ENCODE data around the gene CYBRD1. TPM values are rescaled to one million over a fixed set of nuclear protein-coding genes. Genes with fewer than 3 reads are reported as not detected.
"Not testable (repeated sequence)": the region's sequence is repeated elsewhere in the genome, so short reads cannot be mapped to it uniquely, and the experiment has no call there.

The CYBRD1 gene
- total RNA-seq, 1 donor: 338 TPM

- H4K20me1 ChIP-seq (ENCODE audit: insufficient read depth, low read length): no peaks in the 10 kb centered on the region
- H3K4me2 ChIP-seq (ENCODE audit: insufficient read depth, low read length): no peak overlapping the region
- TF ChIP-seq CTCF (IDR thresholded peaks at IDR 0.05; ENCODE audit: extremely low read depth, low read depth, low read length): no peak
- no peaks in the 10 kb centered on the region for H3K4me1 ChIP-seq (ENCODE audit: insufficient read depth, low read length)
- H3K4me3 ChIP-seq (ENCODE audit: insufficient read depth, low read length): no peak overlapping the region
- H3K27me3 ChIP-seq (ENCODE audit: insufficient read depth, low read length): no peaks in the 10 kb centered on the region
- no peaks in the 10 kb centered on the region for H3K9me3 ChIP-seq (ENCODE audit: low read depth, low read length)
- no peak overlapping the region for H3K27ac ChIP-seq (ENCODE audit: low read depth, low read length)
- H3K36me3 ChIP-seq (ENCODE audit: insufficient read depth, low read length): no peaks in the 10 kb centered on the region
- H2AFZ ChIP-seq (ENCODE audit: low read length): no peak overlapping the region
- H3K79me2 ChIP-seq (ENCODE audit: insufficient read depth, low read length): no peaks in the 10 kb centered on the region
- DNase-seq (ENCODE audit: insufficient read length, low spot score, missing footprints): peak; percentile 3
These were observed 31.7 kb upstream of the CYBRD1 start for GRCh38 chr2:171490577-171490976.

- no peak for TF ChIP-seq CTCF (IDR thresholded peaks at IDR 0.05; ENCODE audit: extremely low read depth, low read depth, low read length)
- Histone ChIP-seq H3K27ac (ENCODE audit: low read depth, low read length) (no peak overlapping the region), H3K79me2 (ENCODE audit: insufficient read depth, low read length) (no peaks in the 10 kb centered on the region), H3K4me3 (ENCODE audit: insufficient read depth, low read length) (no peak overlapping the region), H3K4me2 (ENCODE audit: insufficient read depth, low read length) (no peak overlapping the region), H2AFZ (ENCODE audit: low read length) (no peak overlapping the region), H3K36me3 (ENCODE audit: insufficient read depth, low read length) (no peaks in the 10 kb centered on the region), H4K20me1 (ENCODE audit: insufficient read depth, low read length) (no peaks in the 10 kb centered on the region), H3K9me3 (ENCODE audit: low read depth, low read length) (no peaks in the 10 kb centered on the region), H3K4me1 (ENCODE audit: insufficient read depth, low read length) (no peaks in the 10 kb centered on the region), H3K27me3 (ENCODE audit: insufficient read depth, low read length) (no peaks in the 10 kb centered on the region)
- DNase-seq (ENCODE audit: insufficient read length, low spot score, missing footprints): no peak
These were observed 31.0 kb upstream of the CYBRD1 start for GRCh38 chr2:171491292-171491691.

- Histone ChIP-seq H2AFZ (ENCODE audit: low read length) (peak overlapping the region; percentile 39), H4K20me1 (ENCODE audit: insufficient read depth, low read length) (no peaks in the 10 kb centered on the region), H3K4me2 (ENCODE audit: insufficient read depth, low read length) (no peak overlapping the region), H3K27ac (ENCODE audit: low read depth, low read length) (no peak overlapping the region), H3K27me3 (ENCODE audit: insufficient read depth, low read length) (no peaks in the 10 kb centered on the region), H3K4me3 (ENCODE audit: insufficient read depth, low read length) (no peak overlapping the region), H3K36me3 (ENCODE audit: insufficient read depth, low read length) (no peaks in the 10 kb centered on the region), H3K79me2 (ENCODE audit: insufficient read depth, low read length) (no peaks in the 10 kb centered on the region), H3K9me3 (ENCODE audit: low read depth, low read length) (no peaks in the 10 kb centered on the region), H3K4me1 (ENCODE audit: insufficient read depth, low read length) (no peaks in the 10 kb centered on the region)
- no peak for TF ChIP-seq CTCF (IDR thresholded peaks at IDR 0.05; ENCODE audit: extremely low read depth, low read depth, low read length)
- DNase-seq (ENCODE audit: insufficient read length, low spot score, missing footprints): no peak
These were observed 29.6 kb upstream of the CYBRD1 start for GRCh38 chr2:171492664-171493063.

GRCh38 chr2:171497664-171498063, 24.6 kb upstream of the CYBRD1 start:
- not testable (repeated sequence) for H4K20me1 ChIP-seq (ENCODE audit: insufficient read depth, low read length); H2AFZ ChIP-seq (ENCODE audit: low read length); H3K4me1 ChIP-seq (ENCODE audit: insufficient read depth, low read length); H3K4me3 ChIP-seq (ENCODE audit: insufficient read depth, low read length); H3K79me2 ChIP-seq (ENCODE audit: insufficient read depth, low read length); H3K9me3 ChIP-seq (ENCODE audit: low read depth, low read length); H3K27me3 ChIP-seq (ENCODE audit: insufficient read depth, low read length); H3K36me3 ChIP-seq (ENCODE audit: insufficient read depth, low read length); DNase-seq (ENCODE audit: insufficient read length, low spot score, missing footprints); H3K27ac ChIP-seq (ENCODE audit: low read depth, low read length); H3K4me2 ChIP-seq (ENCODE audit: insufficient read depth, low read length)

Measured in osteoblast (primary cell).